KG1 (cell line): ENCODE results near the gene DNM3.
"Not testable (repeated sequence)": the region's sequence is repeated elsewhere in the genome, so short reads cannot be mapped to it uniquely, and the experiment has no call there.

Experiments
- DNase-seq: peaks from one replicate; lab custom pipeline; 2025; lab: John Stamatoyannopoulos, UW

The DNM3 gene

GRCh38 chr1:171841050-171841910 lies at the start of gene DNM3:
Gene DNM3 (plus strand): TSS chr1:171841498. CDS start chr1:171841657, 159 bp downstream.
- DNase-seq: no peak

- DNase-seq: no peak
Observed at GRCh38 chr1:171792656-171793369, 48.5 kb upstream of the DNM3 start.

- no peak for DNase-seq
Observed at GRCh38 chr1:171793636-171794035, 47.7 kb upstream of the DNM3 start.

GRCh38 chr1:171794085-171794484 lies 47.2 kb upstream of the DNM3 start:
- DNase-seq: no peak

GRCh38 chr1:171796592-171796991 lies 44.7 kb upstream of the DNM3 start:
- DNase-seq: no peak

GRCh38 chr1:171798311-171798710 lies 43.0 kb upstream of the DNM3 start:
- DNase-seq: no peak

GRCh38 chr1:171798765-171799164 lies 42.5 kb upstream of the DNM3 start:
- DNase-seq: no peak

GRCh38 chr1:171799166-171799565 lies 42.1 kb upstream of the DNM3 start:
- DNase-seq: no peak

- not testable (repeated sequence) for DNase-seq
Observed at GRCh38 chr1:171799698-171800097, 41.6 kb upstream of the DNM3 start.

GRCh38 chr1:171800342-171800741 lies 41.0 kb upstream of the DNM3 start:
- no peak for DNase-seq

- DNase-seq: no peak
Observed at GRCh38 chr1:171800851-171801250, 40.4 kb upstream of the DNM3 start.

GRCh38 chr1:171801487-171801891 lies 39.8 kb upstream of the DNM3 start:
- DNase-seq: no peak

- no peak for DNase-seq
Observed at GRCh38 chr1:171802207-171802606, 39.1 kb upstream of the DNM3 start.

- DNase-seq: no peak
Observed at GRCh38 chr1:171803045-171803444, 38.3 kb upstream of the DNM3 start.

- no peak for DNase-seq
Observed at GRCh38 chr1:171803461-171804022, 37.8 kb upstream of the DNM3 start.

GRCh38 chr1:171805395-171806115 lies 35.7 kb upstream of the DNM3 start:
- no peak for DNase-seq

- no peak for DNase-seq
Observed at GRCh38 chr1:171807556-171807955, 33.7 kb upstream of the DNM3 start.

GRCh38 chr1:171809834-171810233 lies 31.5 kb upstream of the DNM3 start:
- no peak for DNase-seq

GRCh38 chr1:171811672-171812071 lies 29.6 kb upstream of the DNM3 start:
- no peak for DNase-seq

GRCh38 chr1:171814692-171815091 lies 26.6 kb upstream of the DNM3 start:
- DNase-seq: no peak

- DNase-seq: no peak
Observed at GRCh38 chr1:171816300-171816901, 24.9 kb upstream of the DNM3 start.
